IPS-15b (cell line): Measurements from ENCODE around the gene DNAI7.

Experiments used
- H3K27me3 ChIP-seq: one replicate; pipeline ENCODE4 v1.6.1; 2013; ENCODE audit warnings: low read length; ENCODE audit not compliant: control insufficient read depth, insufficient read depth
- H3K36me3 ChIP-seq: one replicate; pipeline ENCODE4 v1.6.1; 2013; ENCODE audit warnings: low read length; ENCODE audit not compliant: control insufficient read depth, insufficient read depth
- H3K4me1 ChIP-seq: one replicate; pipeline ENCODE4 v1.6.1; 2013; ENCODE audit warnings: mild to moderate bottlenecking, low read length; ENCODE audit not compliant: control insufficient read depth, insufficient read depth
- H3K4me3 ChIP-seq: one replicate; pipeline ENCODE4 v1.5.1; 2013; ENCODE audit warnings: low read depth, low read length
- H3K9ac ChIP-seq: one replicate; pipeline ENCODE4 v1.6.1; 2013; ENCODE audit warnings: low read depth, mild to moderate bottlenecking, low read length
- H3K9me3 ChIP-seq: one replicate; pipeline ENCODE4 v1.6.1; 2013; ENCODE audit warnings: mild to moderate bottlenecking, low read length; ENCODE audit not compliant: control insufficient read depth, insufficient read depth

Gene DNAI7

GRCh38 chr12:25200703-25201102 lies 5.7 kb upstream of the DNAI7 start:
- H3K36me3 ChIP-seq: no peaks in the 10 kb centered on the region
- no peak overlapping the region for H3K4me3 ChIP-seq
- H3K4me1 ChIP-seq: peaks cover 2% of the 10 kb centered on the region
- H3K9me3 ChIP-seq: no peaks in the 10 kb centered on the region
- no peak overlapping the region for H3K9ac ChIP-seq
- no peaks in the 10 kb centered on the region for H3K27me3 ChIP-seq

GRCh38 chr12:25197608-25198007 lies 2.6 kb upstream of the DNAI7 start:
- Histone ChIP-seq H3K9ac (no peak overlapping the region), H3K4me1 (peaks cover 2% of the 10 kb centered on the region), H3K9me3 (no peaks in the 10 kb centered on the region), H3K4me3 (no peak overlapping the region), H3K36me3 (no peaks in the 10 kb centered on the region), H3K27me3 (no peaks in the 10 kb centered on the region)

- no peaks in the 10 kb centered on the region for H3K9me3 ChIP-seq
- H3K36me3 ChIP-seq: no peaks in the 10 kb centered on the region
- H3K9ac ChIP-seq: no peak overlapping the region
- peak overlapping the region; percentile 99 for H3K4me3 ChIP-seq
- H3K27me3 ChIP-seq: no peaks in the 10 kb centered on the region
- H3K4me1 ChIP-seq: peaks cover 2% of the 10 kb centered on the region
These were observed 271 bp downstream of the DNAI7 start for GRCh38 chr12:25194722-25195055.

- H3K9me3 ChIP-seq: no peaks in the 10 kb centered on the region
These were observed 746 bp downstream of the DNAI7 start for GRCh38 chr12:25194214-25194613.

GRCh38 chr12:25190793-25191192 lies 4.2 kb downstream of the DNAI7 start:
- Histone ChIP-seq H3K4me1 (no peaks in the 10 kb centered on the region), H3K27me3 (no peaks in the 10 kb centered on the region), H3K4me3 (no peak overlapping the region), H3K36me3 (no peaks in the 10 kb centered on the region), H3K9me3 (no peaks in the 10 kb centered on the region), H3K9ac (no peak overlapping the region)

More at GRCh38 chr12:25194214-25194613, 746 bp downstream of the DNAI7 start:
- no peaks in the 10 kb centered on the region for H3K27me3 ChIP-seq
- peak overlapping the region; percentile 99 for H3K4me3 ChIP-seq
- H3K9ac ChIP-seq: no peak overlapping the region
- peaks cover 2% of the 10 kb centered on the region for H3K4me1 ChIP-seq
- no peaks in the 10 kb centered on the region for H3K36me3 ChIP-seq

- no peaks in the 10 kb centered on the region for H3K36me3 ChIP-seq
- H3K27me3 ChIP-seq: no peaks in the 10 kb centered on the region
- H3K9me3 ChIP-seq: no peaks in the 10 kb centered on the region
- no peak overlapping the region for H3K9ac ChIP-seq
- H3K4me3 ChIP-seq: no peak overlapping the region
- H3K4me1 ChIP-seq: no peaks in the 10 kb centered on the region
These were observed 5.3 kb downstream of the DNAI7 start for GRCh38 chr12:25189656-25190055.

- no peak overlapping the region for H3K9ac ChIP-seq
- H3K4me1 ChIP-seq: no peaks in the 10 kb centered on the region
- H3K9me3 ChIP-seq: no peaks in the 10 kb centered on the region
- H3K36me3 ChIP-seq: no peaks in the 10 kb centered on the region
- no peak overlapping the region for H3K4me3 ChIP-seq
- no peaks in the 10 kb centered on the region for H3K27me3 ChIP-seq
These were observed 7.2 kb downstream of the DNAI7 start for GRCh38 chr12:25187781-25188180.

GRCh38 chr12:25186788-25187402 lies 8.1 kb downstream of the DNAI7 start:
- no peaks in the 10 kb centered on the region for H3K36me3 ChIP-seq
- no peaks in the 10 kb centered on the region for H3K27me3 ChIP-seq
- no peak overlapping the region for H3K4me3 ChIP-seq
- no peaks in the 10 kb centered on the region for H3K9me3 ChIP-seq
- H3K9ac ChIP-seq: no peak overlapping the region
- no peaks in the 10 kb centered on the region for H3K4me1 ChIP-seq

- Histone ChIP-seq H3K36me3 (no peaks in the 10 kb centered on the region), H3K9me3 (no peaks in the 10 kb centered on the region), H3K4me1 (no peaks in the 10 kb centered on the region), H3K9ac (no peak overlapping the region), H3K4me3 (no peak overlapping the region), H3K27me3 (no peaks in the 10 kb centered on the region)
These were observed 8.7 kb downstream of the DNAI7 start for GRCh38 chr12:25186038-25186787.

- Histone ChIP-seq H3K27me3 (no peaks in the 10 kb centered on the region), H3K36me3 (no peaks in the 10 kb centered on the region), H3K4me3 (no peak overlapping the region), H3K4me1 (no peaks in the 10 kb centered on the region), H3K9ac (no peak overlapping the region), H3K9me3 (no peaks in the 10 kb centered on the region)
These were observed 10.8 kb downstream of the DNAI7 start for GRCh38 chr12:25184132-25184531.

GRCh38 chr12:25182765-25183164 lies 12.2 kb downstream of the DNAI7 start:
- Histone ChIP-seq H3K4me3 (no peak overlapping the region), H3K9ac (no peak overlapping the region), H3K36me3 (no peaks in the 10 kb centered on the region), H3K27me3 (no peaks in the 10 kb centered on the region), H3K4me1 (no peaks in the 10 kb centered on the region), H3K9me3 (no peaks in the 10 kb centered on the region)

GRCh38 chr12:25162866-25163265 lies 32.1 kb downstream of the DNAI7 start:
- Histone ChIP-seq H3K27me3 (no peaks in the 10 kb centered on the region), H3K9me3 (no peaks in the 10 kb centered on the region), H3K4me3 (no peak overlapping the region)

More at GRCh38 chr12:25162866-25163265, 32.1 kb downstream of the DNAI7 start:
- no peaks in the 10 kb centered on the region for H3K4me1 ChIP-seq
- H3K9ac ChIP-seq: no peak overlapping the region
- H3K36me3 ChIP-seq: no peaks in the 10 kb centered on the region
